Vagina (tissue), 2 donors: ENCODE measurements around the gene SLC34A1. TPM values are rescaled to one million over a fixed set of nuclear protein-coding genes. Genes with fewer than 3 reads are reported as not detected.
A peak's percentile ranks its signal among the peaks of the same experiment; 100 is the strongest.
"Not testable (repeated sequence)": the region's sequence is repeated elsewhere in the genome, so short reads cannot be mapped to it uniquely, and the experiment has no call there.

Source experiments
- DNase-seq, 2 donors: peaks; one replicate each; pipeline ENCODE4 v3.0.0-alpha.2; 2017; ENCODE audit errors: extremely low spot score in 2 of 2
- H3K27ac ChIP-seq: fragments of 200-600 bp; sonication (generic); one replicate; pipeline ENCODE4 v1.5.1; 2019
- H3K27me3 ChIP-seq: fragments of 200-600 bp; sonication (generic); one replicate; pipeline ENCODE4 v1.5.1; 2019
- H3K36me3 ChIP-seq, 2 donors: fragments of 200-600 bp; sonication (generic); one replicate each; pipeline ENCODE4 v1.5.1; 2017 to 2019
- H3K4me1 ChIP-seq: fragments of 200-600 bp; sonication (generic); one replicate; pipeline ENCODE4 v1.5.1; 2019
- H3K4me3 ChIP-seq, 2 donors: fragments of 200-600 bp; sonication (generic); 1 replicate in 1 of 2; 2 replicates in 1 of 2; pipeline ENCODE4 v1.5.1; 2016 to 2019
- H3K9me3 ChIP-seq: fragments of 200-600 bp; sonication (generic); one replicate; pipeline ENCODE4 v1.5.1; 2019
- POLR2A ChIP-seq, 2 donors: fragments of 450-650 bp; IDR thresholded peaks; one replicate each; pipeline ENCODE4 v1.6.1; 2017; ENCODE audit warnings: antibody characterized with exemption in 2 of 2, mild to moderate bottlenecking in 2 of 2, moderate library complexity in 2 of 2
- POLR2AphosphoS5 ChIP-seq, 2 donors: sonication (generic); formaldehyde crosslinking; IDR thresholded peaks; one replicate each; pipeline ENCODE4 v1.9.0; 2017; ENCODE audit warnings: antibody characterized with exemption in 2 of 2, mild to moderate bottlenecking in 2 of 2, low read depth in 1 of 2; ENCODE audit not compliant: insufficient read depth in 1 of 2
- intact Hi-C: fragments of 100-400 bp; cut with DNase I; formaldehyde crosslinking; loops from one replicate; pipeline ENCODE4 v1.15.1; 2023
- total RNA-seq: library from RNA; depleted of rRNA; stranded (reverse); fragments of >200 nt; gene quantifications from one replicate; pipeline ENCODE4 v1.2.3, GENCODE V29; 2016
- TF ChIP-seq, protein P1 (sequence below), 3 experiments: fragments of 450-650 bp in 2 of 3; fragments of 200-600 bp in 1 of 3; sonication (generic) in 1 of 3; IDR thresholded peaks; one replicate each; pipeline ENCODE4 v1.5.1; 2017 to 2019; ENCODE audit warnings: antibody characterized with exemption in 3 of 3, mild to moderate bottlenecking in 2 of 3, moderate library complexity in 2 of 3

The SLC34A1 gene
- total RNA-seq, 1 donor from 2014 or later = not detected

- Histone ChIP-seq H3K4me1 (peaks cover 45% of the 10 kb centered on the region), H3K27ac (peak overlapping the region; percentile 62), H3K9me3 (no peaks in the 10 kb centered on the region), H3K36me3 (no peaks in the 10 kb centered on the region), H3K4me3 (no peak overlapping the region), H3K27me3 (no peaks in the 10 kb centered on the region)
- no peak for DNase-seq
- TF ChIP-seq POLR2AphosphoS5 (IDR thresholded peaks at IDR 0.05; ENCODE audit: insufficient read depth in 1 of 2, low read depth in 1 of 2) = no peak
- TF ChIP-seq, protein P1, sequence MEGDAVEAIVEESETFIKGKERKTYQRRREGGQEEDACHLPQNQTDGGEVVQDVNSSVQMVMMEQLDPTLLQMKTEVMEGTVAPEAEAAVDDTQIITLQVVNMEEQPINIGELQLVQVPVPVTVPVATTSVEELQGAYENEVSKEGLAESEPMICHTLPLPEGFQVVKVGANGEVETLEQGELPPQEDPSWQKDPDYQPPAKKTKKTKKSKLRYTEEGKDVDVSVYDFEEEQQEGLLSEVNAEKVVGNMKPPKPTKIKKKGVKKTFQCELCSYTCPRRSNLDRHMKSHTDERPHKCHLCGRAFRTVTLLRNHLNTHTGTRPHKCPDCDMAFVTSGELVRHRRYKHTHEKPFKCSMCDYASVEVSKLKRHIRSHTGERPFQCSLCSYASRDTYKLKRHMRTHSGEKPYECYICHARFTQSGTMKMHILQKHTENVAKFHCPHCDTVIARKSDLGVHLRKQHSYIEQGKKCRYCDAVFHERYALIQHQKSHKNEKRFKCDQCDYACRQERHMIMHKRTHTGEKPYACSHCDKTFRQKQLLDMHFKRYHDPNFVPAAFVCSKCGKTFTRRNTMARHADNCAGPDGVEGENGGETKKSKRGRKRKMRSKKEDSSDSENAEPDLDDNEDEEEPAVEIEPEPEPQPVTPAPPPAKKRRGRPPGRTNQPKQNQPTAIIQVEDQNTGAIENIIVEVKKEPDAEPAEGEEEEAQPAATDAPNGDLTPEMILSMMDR (IDR thresholded peaks at IDR 0.05) = no peak
- TF ChIP-seq POLR2A (IDR thresholded peaks at IDR 0.05) = no peak
- intact Hi-C loops = no loop called here
These were observed 11.3 kb upstream of the SLC34A1 start for GRCh38 chr5:177372910-177373309.

GRCh38 chr5:177373806-177374205 lies 10.4 kb upstream of the SLC34A1 start:
- Histone ChIP-seq H3K9me3 (no peaks in the 10 kb centered on the region), H3K27ac (peak overlapping the region; percentile 62), H3K27me3 (no peaks in the 10 kb centered on the region), H3K4me3 (no peak overlapping the region), H3K4me1 (peaks cover 44% of the 10 kb centered on the region), H3K36me3 (no peaks in the 10 kb centered on the region)
- TF ChIP-seq POLR2AphosphoS5 (IDR thresholded peaks at IDR 0.05; ENCODE audit: insufficient read depth in 1 of 2, low read depth in 1 of 2) (no peak), POLR2A (IDR thresholded peaks at IDR 0.05) (no peak)
- TF ChIP-seq, protein P1 (IDR thresholded peaks at IDR 0.05) = no peak
- no peak for DNase-seq
- intact Hi-C loops = no loop called here

DNA sequence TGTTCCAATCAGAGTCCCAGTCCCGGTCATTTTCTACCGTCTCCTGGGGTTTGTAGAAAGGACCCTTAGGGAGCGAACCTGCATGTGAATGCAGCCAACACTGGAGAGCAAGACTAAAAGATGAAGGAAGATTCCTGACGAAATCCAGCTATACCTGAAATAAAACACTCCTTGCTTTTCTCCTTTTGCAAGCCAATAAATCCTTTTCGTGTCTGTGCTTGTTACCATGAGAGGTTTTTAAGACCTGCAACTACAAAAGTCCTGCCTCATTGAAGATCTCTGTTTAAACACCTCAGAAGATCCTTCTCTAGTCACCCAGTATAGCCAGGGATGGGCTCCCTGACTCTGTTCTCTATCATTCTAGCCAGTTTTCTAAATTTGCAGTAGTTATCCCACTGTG lies 10.0 kb upstream of the SLC34A1 start:
- TF ChIP-seq, protein P1 (IDR thresholded peaks at IDR 0.05) = no peak
- TF ChIP-seq POLR2AphosphoS5 (IDR thresholded peaks at IDR 0.05; ENCODE audit: insufficient read depth in 1 of 2, low read depth in 1 of 2) = no peak
- no peak for TF ChIP-seq POLR2A (IDR thresholded peaks at IDR 0.05)
- intact Hi-C loops = no loop called here
- H3K4me3 ChIP-seq = no peak overlapping the region
- peaks cover 44% of the 10 kb centered on the region for H3K4me1 ChIP-seq
- no peak for DNase-seq
- peak overlapping the region; percentile 62 for H3K27ac ChIP-seq
- H3K9me3 ChIP-seq = no peaks in the 10 kb centered on the region
- no peaks in the 10 kb centered on the region for H3K36me3 ChIP-seq
- H3K27me3 ChIP-seq = no peaks in the 10 kb centered on the region

DNA sequence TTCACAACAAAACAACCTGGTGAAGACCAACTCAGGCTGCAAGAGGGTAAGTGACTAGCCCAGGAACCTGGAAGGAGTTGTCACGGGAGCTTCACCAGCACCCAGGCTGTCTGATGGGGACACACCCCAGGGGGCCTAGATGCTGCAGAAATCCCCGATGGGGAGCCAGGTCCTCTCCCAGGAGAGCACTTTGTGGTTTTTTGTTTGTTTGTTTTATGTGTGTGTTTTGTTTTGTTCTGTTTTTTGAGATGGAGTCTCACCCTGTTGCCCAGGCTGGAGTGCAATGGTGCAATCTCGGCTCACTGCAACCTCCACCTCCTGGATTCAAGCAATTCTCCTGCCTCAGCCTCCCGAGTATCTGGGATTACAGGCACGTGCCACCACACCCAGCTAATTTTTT lies 8.7 kb upstream of the SLC34A1 start:
- DNase-seq, H3K9me3 ChIP-seq, intact Hi-C loops, H3K27me3 ChIP-seq, H3K4me3 ChIP-seq, H3K36me3 ChIP-seq: not testable (repeated sequence)
- Histone ChIP-seq H3K27ac (peak overlapping the region; percentile 62), H3K4me1 (peaks cover 38% of the 10 kb centered on the region)

- DNase-seq = no peak
- intact Hi-C loops = no loop called here
- peaks cover 35% of the 10 kb centered on the region for H3K4me1 ChIP-seq
These were observed 8.1 kb upstream of the SLC34A1 start for GRCh38 chr5:177376107-177376506.

More at GRCh38 chr5:177376107-177376506, 8.1 kb upstream of the SLC34A1 start:
- Histone ChIP-seq H3K27ac (no peak overlapping the region), H3K27me3 (no peaks in the 10 kb centered on the region), H3K9me3 (no peaks in the 10 kb centered on the region), H3K36me3 (no peaks in the 10 kb centered on the region), H3K4me3 (no peak overlapping the region)
- TF ChIP-seq, protein P1 (IDR thresholded peaks at IDR 0.05) = no peak
- TF ChIP-seq POLR2A (IDR thresholded peaks at IDR 0.05) = no peak
- no peak for TF ChIP-seq POLR2AphosphoS5 (IDR thresholded peaks at IDR 0.05; ENCODE audit: insufficient read depth in 1 of 2, low read depth in 1 of 2)
